Uterus (tissue), 2 donors: ENCODE results near the gene SCARF1.

Source experiments
- CTCF ChIP-seq, 4 experiments: fragments of 200-600 bp in 2 of 4; fragments of 450-650 bp in 2 of 4; sonication (generic) in 2 of 4; IDR thresholded peaks; one replicate each; pipeline ENCODE4 v1.5.1; 2016 to 2019; ENCODE audit warnings: antibody characterized with exemption in 4 of 4, mild to moderate bottlenecking in 2 of 4, moderate library complexity in 1 of 4
- POLR2A ChIP-seq, 2 donors: fragments of 450-650 bp; IDR thresholded peaks; one replicate each; pipeline ENCODE4 v1.6.1; 2016; ENCODE audit warnings: antibody characterized with exemption in 2 of 2, mild to moderate bottlenecking in 1 of 2, moderate library complexity in 1 of 2

- no peak for TF ChIP-seq CTCF (IDR thresholded peaks at IDR 0.05)
- no peak for TF ChIP-seq POLR2A (IDR thresholded peaks at IDR 0.05)
Observed at GRCh38 chr17:1636732-1637285, 8.7 kb downstream of the SCARF1 start.
